ENCODE measurements around the gene KRT9. TPM values are rescaled to one million over a fixed set of nuclear protein-coding genes. Genes with fewer than 3 reads are reported as not detected.

Gene KRT9
- total RNA-seq, 2 donors from 2014 or later = not detected

- peaks cover 2% of the 10 kb centered on the region for H3K27me3 ChIP-seq
- no peak for TF ChIP-seq CTCF (IDR thresholded peaks at IDR 0.05)
Measured at GRCh38 chr17:41575336-41575735, 3.5 kb upstream of the KRT9 start.

GRCh38 chr17:41567317-41567716 is 4.5 kb downstream of the KRT9 start:
- no peak for TF ChIP-seq CTCF (IDR thresholded peaks at IDR 0.05)
- no peaks in the 10 kb centered on the region for H3K4me1 ChIP-seq
- no peaks in the 10 kb centered on the region for H3K9me3 ChIP-seq
- DNase-seq = no peak
- H3K36me3 ChIP-seq = no peaks in the 10 kb centered on the region
- no peaks in the 10 kb centered on the region for H3K27me3 ChIP-seq
- intact Hi-C loops (cut with DNase I) = no loop called here
- no peak overlapping the region for H3K27ac ChIP-seq
- no peak overlapping the region for H3K4me3 ChIP-seq
- H3K9ac ChIP-seq (ENCODE audit: low read depth in 2 of 2, low read length in 2 of 2) = no peak overlapping the region

More at GRCh38 chr17:41575336-41575735, 3.5 kb upstream of the KRT9 start:
- intact Hi-C loops (cut with DNase I) = no loop called here
- Histone ChIP-seq H3K4me1 (no peaks in the 10 kb centered on the region), H3K27ac (no peak overlapping the region), H3K36me3 (no peaks in the 10 kb centered on the region), H3K9ac (ENCODE audit: low read depth in 2 of 2, low read length in 2 of 2) (no peak overlapping the region), H3K9me3 (no peaks in the 10 kb centered on the region), H3K4me3 (no peak overlapping the region)
- DNase-seq = no peak

- no peaks in the 10 kb centered on the region for H3K36me3 ChIP-seq
- no peaks in the 10 kb centered on the region for H3K9me3 ChIP-seq
- TF ChIP-seq CTCF (IDR thresholded peaks at IDR 0.05) = no peak
- no peak overlapping the region for H3K27ac ChIP-seq
- no peak overlapping the region for H3K4me3 ChIP-seq
- H3K27me3 ChIP-seq = no peaks in the 10 kb centered on the region
- H3K9ac ChIP-seq (ENCODE audit: low read depth in 2 of 2, low read length in 2 of 2) = no peak overlapping the region
- no peaks in the 10 kb centered on the region for H3K4me1 ChIP-seq
- DNase-seq = no peak
- intact Hi-C loops (cut with DNase I) = no loop called here
Measured at GRCh38 chr17:41565338-41565737, 6.5 kb downstream of the KRT9 start.

- Histone ChIP-seq H3K36me3 (no peaks in the 10 kb centered on the region), H3K9me3 (no peaks in the 10 kb centered on the region), H3K4me1 (no peaks in the 10 kb centered on the region), H3K9ac (ENCODE audit: low read depth in 2 of 2, low read length in 2 of 2) (no peak overlapping the region), H3K4me3 (no peak overlapping the region), H3K27ac (no peak overlapping the region), H3K27me3 (no peaks in the 10 kb centered on the region)
- intact Hi-C loops (cut with DNase I) = no loop called here
- no peak for DNase-seq
- TF ChIP-seq CTCF (IDR thresholded peaks at IDR 0.05) = no peak
Measured at GRCh38 chr17:41563607-41564170, 8.2 kb downstream of the KRT9 start.

- H3K4me1 ChIP-seq = no peaks in the 10 kb centered on the region
- DNase-seq = no peak
- no peak overlapping the region for H3K27ac ChIP-seq
- no peaks in the 10 kb centered on the region for H3K9me3 ChIP-seq
- H3K36me3 ChIP-seq = no peaks in the 10 kb centered on the region
- H3K9ac ChIP-seq (ENCODE audit: low read depth in 2 of 2, low read length in 2 of 2) = no peak overlapping the region
- H3K4me3 ChIP-seq = no peak overlapping the region
- H3K27me3 ChIP-seq = no peaks in the 10 kb centered on the region
- TF ChIP-seq CTCF (IDR thresholded peaks at IDR 0.05) = no peak
- intact Hi-C loops (cut with DNase I) = no loop called here
Measured at GRCh38 chr17:41561554-41561953, 10.3 kb downstream of the KRT9 start.
